GM19452 (cell line): ENCODE data around the gene HADHB.
"Not testable (repeated sequence)": the region's sequence is repeated elsewhere in the genome, so short reads cannot be mapped to it uniquely, and the experiment has no call there.

Experiments
- ATAC-seq: cut with Tn5 transposase; IDR thresholded peaks from one replicate; pipeline ENCODE4 v1.9.1; 2021; ENCODE audit not compliant: unreplicated experiment

The HADHB gene

DNA sequence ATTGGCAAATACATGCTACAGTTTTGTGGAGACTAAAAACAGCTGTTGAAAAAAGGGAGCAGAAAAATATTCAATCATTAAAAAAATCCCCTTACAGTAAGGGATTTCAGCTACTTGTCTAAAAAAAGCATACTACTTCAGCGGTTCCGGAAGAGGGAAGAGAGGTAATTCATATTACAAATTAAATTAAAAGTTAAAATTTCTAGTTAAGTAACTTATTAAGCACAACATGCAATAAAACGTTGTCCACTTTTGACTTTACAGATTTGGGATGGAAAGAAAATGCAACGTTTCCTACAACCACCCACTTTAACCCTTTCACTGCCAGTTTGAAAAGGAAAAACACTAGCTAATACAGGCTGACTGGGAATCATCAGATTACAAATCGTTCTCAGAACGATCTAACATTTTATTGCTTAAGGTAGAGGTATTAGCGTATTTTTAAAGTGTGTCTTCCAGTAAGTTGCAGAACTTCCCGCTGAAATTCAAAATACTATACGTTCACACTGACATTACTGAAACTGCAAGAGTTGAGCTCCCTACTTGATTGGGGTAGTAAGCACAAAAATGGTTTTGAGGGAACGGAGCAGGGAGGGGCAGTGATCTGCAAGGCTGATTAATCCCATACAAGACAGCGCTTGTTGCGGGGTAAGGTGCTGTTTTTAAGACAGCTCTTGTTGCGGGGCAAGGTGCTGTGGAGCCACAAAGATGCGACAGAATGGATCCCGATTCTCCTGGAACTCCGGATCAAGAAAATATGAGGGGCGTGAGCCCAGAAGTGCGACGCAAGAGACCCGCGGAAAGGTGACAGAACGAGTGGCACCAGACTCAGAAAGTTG lies 1.1 kb upstream of the HADHB start:
- no peak for ATAC-seq

DNA sequence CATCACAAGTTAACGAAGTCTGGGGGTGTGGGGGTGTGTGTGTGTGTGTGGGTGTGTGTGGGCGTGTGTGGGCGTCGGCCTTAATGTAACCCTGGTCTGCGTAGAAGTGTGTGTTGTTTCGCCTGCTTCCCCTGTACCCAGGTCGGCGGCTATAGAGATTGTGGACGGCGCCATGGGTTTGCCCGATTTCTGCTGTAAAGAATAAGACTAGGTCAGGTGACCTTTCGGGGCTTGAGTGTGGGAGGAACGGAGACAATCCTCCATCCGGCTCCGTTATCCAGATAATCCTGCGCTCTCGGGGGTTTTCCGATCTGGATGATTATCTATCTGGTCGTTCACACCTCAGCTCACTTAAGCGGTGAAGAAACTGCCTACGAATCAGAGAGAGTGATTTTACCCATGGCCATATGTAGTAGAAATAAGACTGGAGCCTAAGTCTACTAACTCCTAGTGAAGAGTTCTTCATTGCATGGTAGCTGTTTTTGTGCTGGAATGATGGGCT lies 543 bp downstream of the HADHB start:
- ATAC-seq = peak; percentile 18

DNA sequence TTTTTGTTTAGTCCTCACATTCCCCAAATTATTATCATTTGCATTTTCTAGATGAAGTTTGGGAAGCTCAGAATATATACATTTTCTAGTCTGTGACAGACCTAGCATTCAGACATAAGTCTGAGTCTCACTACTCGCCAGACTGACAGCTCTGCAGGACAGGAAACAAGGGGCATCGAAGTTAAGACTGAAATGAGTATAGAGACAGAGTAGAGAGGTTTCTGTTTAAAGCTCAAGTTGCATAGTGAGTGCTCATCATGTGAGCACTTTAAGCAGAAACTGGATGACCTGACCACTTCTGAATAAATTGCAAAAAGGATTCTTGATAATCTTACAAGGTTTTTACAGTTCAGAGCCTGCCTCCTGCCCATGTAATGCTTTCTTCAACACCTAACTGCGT lies 1.1 kb downstream of the HADHB start:
- peak; percentile 60 for ATAC-seq

DNA sequence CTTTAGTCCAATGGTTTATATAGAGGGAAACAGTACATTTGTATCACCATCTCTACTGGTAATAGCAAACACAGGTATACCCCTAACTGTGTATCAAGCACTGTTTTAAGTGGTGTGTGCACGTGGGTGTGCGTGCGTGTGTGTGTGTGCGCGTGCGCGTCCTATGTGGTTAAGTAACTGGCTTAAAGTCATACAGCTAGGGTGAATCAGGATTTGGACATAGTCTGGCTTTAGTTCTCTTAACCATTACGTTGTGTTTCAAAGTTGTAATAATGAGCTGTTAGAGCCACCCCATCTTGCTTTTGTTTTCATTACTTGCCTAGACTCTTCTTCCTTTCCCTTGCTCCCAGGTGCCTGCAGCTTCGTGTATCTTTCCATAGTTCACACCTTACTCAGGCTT lies 2.1 kb downstream of the HADHB start:
- no peak for ATAC-seq

DNA sequence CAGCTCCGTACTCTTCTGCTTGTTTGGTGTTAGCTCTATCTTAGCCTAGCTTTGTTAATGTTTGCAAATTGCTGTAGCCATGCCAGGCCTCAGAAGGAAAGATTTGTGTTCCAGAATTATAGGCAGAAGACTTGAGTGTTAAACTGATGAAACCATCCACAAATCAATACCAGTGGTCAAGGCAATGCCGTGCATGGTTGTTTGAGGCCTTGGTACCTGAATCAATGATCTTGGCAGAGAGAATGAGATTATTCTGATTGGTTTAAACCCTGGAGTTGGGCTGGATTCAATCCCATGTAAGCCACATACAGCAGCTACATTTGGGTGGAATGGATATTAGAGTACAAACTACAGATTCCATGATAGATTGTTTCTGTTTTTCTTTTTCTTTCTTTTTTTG lies 4.9 kb downstream of the HADHB start:
- ATAC-seq = no peak

DNA sequence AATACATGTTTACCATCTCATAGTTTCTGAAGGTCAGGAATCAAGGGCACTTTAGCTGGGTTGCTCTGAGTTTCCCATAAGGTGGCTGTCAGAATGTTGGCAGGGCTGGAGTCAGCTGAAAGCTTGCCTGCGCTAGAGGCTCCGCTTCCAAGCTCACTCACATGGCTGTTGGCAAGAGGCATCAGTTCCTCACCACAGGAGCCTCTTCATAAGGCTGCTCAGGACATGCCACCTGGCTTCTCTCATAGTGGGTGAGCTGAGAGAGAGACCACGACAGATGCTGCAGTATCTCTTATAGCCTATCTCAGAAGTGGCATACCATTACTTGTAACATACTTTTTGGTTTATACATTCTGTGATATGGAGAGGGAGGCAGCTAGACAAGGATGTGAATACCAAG lies 7.2 kb downstream of the HADHB start:
- ATAC-seq = no peak

DNA sequence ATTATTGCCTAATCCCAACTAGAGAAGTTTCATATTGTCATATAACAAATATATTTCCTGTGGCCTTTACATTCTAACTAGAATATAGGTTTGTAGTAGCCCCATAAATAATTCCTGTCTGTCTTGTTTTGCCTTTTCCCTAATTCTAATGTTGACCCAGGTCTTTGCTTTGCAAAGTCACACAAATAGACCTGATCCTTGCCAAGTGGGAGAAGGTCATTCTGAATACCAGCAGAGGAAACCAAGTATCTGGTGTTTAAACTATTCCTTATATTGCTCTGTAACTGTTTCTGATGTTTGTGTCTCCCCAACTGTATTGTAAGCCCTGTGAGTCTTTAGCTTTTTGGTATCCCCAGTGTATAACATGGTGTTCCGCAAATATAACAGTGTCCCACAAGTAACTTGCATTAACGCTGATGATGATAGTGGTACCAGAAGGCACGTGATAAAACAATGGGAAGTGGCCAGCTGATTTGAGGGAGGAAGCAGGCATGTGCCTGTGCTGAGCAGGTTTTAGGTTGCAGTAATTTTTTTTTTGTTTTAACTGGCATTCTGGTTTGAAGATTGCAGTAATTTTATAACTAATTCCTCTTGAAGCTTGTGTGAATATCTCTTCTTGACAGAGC lies 11.1 kb downstream of the HADHB start:
- ATAC-seq = no peak

DNA sequence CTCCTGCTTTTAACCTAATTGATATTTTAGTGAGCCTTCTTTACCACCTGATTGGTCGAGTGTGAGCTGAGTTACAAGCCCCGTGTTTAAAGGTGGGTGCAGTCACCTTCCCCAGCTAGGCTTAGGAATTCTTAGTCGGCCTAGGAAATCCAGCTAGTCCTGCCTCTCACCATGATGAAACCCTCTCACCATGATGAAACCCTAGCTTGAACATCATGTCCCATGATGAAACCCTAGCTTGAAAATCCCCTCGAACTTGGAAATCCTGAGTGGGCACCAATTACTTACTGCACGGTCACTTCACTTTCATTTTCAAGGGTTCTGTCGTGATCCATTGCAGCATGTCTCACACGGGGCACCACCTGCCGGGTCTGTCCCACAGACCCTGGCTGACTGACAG lies 14.1 kb downstream of the HADHB start:
- ATAC-seq = not testable (repeated sequence)

DNA sequence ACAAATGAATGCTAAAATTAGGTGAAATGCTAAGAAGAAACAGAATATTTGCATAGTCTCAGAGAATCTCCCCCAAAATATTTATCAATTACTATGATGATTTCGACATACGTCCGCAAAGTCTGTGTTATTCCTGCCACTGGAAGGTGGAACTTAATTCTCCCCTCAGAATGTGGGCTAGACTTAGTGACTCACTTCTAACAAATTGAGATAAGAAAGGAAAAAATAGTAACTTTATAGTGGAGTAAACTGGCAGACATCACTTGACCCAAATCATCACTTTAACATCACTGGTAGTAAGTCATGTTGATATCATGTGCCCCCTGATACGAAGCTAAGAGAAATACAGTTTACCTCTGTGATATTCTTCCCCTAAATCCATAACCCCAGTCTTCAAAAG lies 23.5 kb downstream of the HADHB start:
- no peak for ATAC-seq

DNA sequence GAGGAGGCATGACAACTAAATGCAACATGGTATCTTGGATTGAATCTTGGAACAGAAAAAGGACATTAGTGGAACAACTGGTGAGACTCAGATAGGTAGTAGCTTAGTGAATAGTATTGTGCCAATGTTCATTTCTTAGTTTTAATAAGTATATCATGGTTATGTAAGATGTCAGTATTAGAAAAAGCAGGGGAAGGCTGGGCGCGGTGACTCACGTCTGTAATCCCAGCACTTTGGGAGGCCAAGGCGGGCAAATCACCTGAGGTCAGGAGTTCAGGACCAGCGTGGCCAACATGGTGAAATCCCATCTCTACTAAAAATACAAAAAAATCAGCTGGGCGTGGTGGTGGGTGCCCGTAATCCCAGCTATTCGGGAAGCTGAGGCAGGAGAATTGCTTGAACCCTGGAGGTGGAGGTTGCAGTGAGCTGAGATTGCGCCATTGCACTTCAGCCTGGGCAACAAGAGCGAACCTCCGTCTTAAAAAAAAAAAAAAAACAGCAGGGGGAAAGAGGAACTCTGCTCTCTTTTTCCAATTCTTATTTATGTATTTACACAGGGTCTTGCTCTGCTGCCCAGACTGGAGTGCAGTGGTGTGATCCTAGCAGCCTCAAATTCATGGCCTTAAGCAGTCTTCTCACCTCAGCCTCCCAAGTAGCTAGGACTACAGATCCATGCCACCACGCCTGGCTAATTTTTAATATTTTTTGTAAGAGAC lies 24.1 kb downstream of the HADHB start:
- ATAC-seq = not testable (repeated sequence)

DNA sequence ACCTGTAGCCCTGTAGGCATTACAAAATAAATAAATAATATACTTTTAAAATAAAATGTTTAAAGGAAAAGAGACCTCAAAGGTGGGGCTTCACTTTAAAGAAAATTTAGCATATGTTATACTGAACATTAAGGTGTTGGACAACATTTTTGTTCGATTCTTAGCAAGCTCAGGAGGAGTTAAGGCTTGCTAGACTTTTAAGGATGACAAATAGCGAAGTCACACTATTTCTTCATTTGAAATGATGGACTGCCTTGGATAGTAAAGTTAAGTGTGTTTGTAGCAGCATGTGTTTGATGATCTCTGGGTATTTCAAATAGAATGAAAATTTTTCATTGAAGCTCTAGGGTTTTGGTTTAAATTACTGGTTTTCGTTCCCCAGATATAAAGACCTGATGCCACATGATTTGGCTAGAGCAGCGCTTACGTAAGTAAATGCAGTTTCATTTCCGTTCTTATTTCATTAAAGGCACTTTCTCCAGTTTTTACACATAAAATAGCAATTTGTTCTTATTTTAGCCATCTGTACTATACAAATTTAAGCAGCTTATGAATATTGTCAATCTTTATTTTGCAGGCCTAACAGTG lies 24.9 kb downstream of the HADHB start:
- ATAC-seq = no peak

DNA sequence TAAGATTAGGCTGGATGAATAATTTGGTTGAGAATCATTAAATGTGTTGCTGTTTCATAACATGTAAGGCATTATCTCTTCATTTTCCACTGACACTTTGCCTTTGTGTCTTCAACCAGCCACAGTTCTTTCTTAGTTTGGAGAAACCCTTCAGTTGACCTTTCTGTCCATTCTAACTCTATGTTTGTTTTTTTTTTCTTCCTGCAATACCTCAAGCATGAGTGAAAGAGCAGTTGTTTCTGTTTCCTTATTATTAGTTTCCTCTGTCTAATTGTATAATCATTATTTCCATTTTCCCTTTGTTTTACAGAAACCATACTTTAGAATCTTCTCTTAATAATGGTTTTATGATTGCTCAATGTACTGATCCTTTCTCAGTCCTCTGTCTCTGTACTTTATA lies 25.6 kb downstream of the HADHB start:
- no peak for ATAC-seq

DNA sequence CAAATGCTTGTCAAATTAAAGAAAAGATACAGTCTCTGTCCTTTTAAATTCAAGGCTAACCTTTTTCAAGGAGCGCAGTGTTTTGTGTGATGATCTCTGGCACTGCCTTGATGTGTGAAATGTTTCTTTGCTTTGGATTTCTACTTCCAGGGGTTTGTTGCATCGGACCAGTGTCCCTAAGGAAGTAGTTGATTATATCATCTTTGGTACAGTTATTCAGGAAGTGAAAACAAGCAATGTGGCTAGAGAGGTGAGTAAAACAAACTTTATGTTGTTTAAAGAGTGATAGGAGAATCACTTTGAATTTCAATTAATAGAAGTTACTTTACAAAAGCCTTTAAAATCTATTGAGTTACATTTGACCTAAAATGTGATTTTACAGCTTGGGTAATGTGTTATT lies 28.8 kb downstream of the HADHB start:
- no peak for ATAC-seq

DNA sequence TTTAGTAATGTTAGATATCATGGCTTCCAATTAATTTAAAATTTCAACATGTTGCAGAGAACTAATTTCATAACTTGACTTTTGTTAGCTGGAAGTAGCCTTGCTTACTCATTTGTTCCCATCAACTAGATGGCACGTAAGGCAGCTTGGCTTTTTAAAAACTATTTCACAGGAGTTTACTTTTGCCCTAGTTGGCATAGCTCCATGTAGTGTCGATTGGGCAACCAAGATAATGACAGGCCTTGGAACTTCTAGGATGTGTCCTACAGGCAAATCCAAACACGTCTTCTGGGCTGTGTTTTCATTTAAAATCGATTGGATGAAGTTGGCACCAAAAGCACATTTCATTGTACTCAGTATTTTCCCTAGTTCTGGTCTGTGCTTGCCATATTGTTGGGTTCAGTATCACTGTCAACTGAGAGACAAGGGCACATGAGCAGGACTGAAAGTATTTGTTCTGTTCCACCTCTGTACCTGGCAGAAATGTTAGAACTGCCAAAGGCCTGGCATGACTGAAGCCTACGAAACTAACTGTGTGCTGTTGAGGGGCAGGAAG lies 29.4 kb downstream of the HADHB start:
- no peak for ATAC-seq

DNA sequence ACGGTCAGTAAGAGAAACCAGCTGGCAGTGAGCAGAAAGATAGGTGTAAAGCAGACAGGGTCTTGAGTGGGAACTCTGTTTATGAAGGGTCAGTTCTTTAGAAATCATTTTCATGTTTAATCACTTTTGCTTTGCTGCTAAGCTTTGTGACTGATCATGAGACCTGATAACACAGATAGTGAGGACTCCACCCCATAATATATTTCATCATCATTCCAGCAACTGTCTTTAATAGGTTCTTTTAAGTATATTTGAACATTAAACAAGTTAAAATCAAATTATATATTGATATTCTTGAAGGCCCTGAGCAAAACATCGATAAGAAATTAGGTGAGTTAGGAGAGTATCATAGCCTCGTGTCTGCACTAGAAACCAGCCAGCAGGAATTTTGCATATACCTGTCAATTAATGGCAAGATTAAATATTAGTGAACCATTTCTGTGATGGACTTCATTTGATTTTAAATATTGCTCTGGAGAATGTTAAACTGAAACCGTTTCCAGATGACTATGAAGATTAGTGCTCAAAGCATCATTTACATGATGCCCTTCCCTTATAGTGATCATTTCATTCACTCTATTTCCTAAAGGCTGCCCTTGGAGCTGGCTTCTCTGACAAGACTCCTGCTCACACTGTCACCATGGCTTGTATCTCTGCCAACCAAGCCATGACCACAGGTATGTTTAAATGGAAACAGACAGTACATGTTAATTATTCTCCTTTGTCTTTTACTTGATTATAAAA lies 31.9 kb downstream of the HADHB start:
- ATAC-seq = no peak

DNA sequence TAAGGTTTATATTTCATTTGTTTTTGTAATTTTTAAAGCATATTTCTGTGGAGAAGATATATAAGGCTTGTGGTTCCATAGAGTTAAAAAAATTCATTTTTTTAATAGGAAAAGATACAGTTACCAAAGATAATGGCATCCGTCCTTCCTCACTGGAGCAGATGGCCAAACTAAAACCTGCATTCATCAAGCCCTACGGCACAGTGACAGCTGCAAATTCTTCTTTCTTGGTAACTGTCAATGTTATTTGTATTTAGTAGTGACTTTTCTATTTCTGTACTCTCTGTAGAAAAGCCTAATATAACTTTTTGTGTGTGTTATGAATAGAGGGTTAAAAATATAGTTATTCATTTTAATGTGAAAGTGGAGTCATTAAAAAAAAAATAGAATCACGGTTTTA lies 35.1 kb downstream of the HADHB start:
- ATAC-seq = no peak

DNA sequence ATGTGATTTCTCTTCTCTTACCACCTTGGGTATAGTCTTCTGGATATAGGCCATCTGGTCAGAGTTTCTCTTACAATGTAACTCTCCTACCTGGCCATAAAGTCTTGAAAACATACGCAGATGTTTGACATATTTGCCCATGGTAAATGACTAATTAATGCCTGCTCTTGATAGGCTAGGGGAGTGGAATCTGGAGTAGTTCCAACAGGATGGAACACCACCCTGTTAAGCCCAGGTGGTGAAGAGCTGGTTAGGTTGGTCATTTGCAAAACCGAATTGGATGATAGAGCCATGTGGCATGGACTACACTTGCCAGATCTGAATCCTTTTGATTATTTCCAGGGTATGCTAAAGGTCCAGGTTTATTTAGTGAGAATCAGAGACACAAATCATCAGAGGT lies 36.5 kb downstream of the HADHB start:
- no peak for ATAC-seq

DNA sequence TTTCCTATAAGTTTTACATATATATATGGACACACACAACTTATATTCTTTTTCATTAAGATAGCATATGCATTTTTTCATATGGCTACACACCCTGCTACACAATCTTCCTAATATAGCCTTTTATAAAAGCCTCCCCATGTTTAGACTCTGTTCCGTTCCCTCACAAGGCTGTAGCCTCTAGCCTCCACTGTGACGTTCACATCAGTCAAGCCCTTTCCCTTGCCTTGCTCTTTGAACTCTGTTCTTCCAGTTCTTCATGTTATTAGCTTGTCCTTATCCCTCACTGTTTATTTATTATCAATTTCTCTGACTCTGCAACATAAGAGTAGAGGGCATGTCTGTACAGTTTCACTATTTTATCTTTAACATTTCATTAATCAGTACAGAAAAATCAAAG lies 38.9 kb downstream of the HADHB start:
- ATAC-seq = no peak

DNA sequence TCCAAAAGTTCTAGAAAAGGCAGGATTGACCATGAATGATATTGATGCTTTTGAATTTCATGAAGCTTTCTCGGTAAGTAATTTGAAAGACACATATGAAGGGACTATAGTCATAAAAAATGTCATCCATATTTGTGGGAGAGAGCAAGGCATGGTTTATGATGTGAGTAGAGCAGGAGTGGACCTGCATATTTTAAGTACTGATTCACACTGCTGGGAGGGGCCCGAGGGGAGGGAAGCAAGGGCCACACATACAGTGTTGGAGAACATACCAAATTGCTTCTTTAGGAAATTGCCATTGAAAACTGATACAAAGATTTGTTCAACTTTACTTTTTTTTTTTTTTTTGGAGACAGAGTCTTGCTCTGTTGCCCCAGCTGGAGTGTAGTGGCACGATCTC lies 39.4 kb downstream of the HADHB start:
- ATAC-seq = no peak

DNA sequence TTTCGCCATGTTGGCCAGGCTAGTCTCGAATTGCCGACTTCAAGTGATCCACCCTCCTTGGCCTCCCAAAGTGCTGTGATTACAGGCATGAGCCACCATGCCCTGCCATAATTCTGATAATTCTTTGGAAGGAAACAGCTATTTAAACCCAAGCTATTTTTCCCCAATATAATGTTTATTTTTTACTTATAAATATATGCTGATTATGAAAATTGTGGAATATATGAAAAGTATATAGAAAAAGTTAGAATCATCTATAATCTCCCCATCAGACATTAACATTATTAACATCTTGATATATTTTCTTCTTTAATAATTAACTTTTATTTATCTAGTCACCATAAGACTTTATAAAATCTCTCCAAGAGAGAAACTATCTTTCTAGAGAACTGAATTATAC lies 41.2 kb downstream of the HADHB start:
- ATAC-seq = no peak

DNA sequence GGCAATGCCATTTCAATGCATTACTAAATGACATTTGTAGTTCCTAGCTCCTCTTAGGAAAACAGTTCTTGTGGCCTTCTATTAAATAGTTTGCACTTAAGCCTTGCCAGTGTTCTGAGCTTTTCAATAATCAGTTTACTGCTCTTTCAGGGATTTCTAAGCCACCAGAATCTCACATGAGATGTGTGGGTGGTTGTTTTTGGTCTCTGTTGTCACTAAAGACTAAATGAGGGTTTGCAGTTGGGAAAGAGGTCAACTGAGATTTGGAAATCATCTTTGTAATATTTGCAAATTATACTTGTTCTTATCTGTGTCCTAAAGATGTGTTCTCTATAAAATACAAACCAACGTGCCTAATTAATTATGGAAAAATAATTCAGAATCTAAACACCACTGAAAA lies 45.3 kb downstream of the HADHB start:
- ATAC-seq = no peak
